Measurements from ENCODE around the gene SLC25A26. TPM values are rescaled to one million over a fixed set of nuclear protein-coding genes. Genes with fewer than 3 reads are reported as not detected.

The SLC25A26 gene
- total and polyA plus RNA-seq, 4 donors = 19.8 to 23.4 (median 22.5) TPM

GRCh38 chr3:66260431-66260830 is 39.6 kb downstream of the SLC25A26 start:
- DNase-seq (ENCODE audit: low read depth in 4 of 6, low spot score in 6 of 6) = no peak
- Histone ChIP-seq H3K4me3 (ENCODE audit: low read depth, low read length) (no peak overlapping the region), H3K9me3 (ENCODE audit: control insufficient read depth, insufficient read depth, low read length) (no peaks in the 10 kb centered on the region), H3K36me3 (ENCODE audit: control insufficient read depth, insufficient read depth, low read length) (peaks cover 7% of the 10 kb centered on the region), H3K27ac (ENCODE audit: low read depth, low read length) (no peak overlapping the region), H3K4me1 (ENCODE audit: control insufficient read depth, insufficient read depth, low read length) (no peaks in the 10 kb centered on the region), H3K27me3 (ENCODE audit: control insufficient read depth, insufficient read depth, low read length) (no peaks in the 10 kb centered on the region)
- WGBS (ENCODE audit: insufficient coverage) = 80% methylated on average over 1 of the region's 4 CpGs

GRCh38 chr3:66261355-66261754 is 40.6 kb downstream of the SLC25A26 start:
- Histone ChIP-seq H3K27me3 (ENCODE audit: control insufficient read depth, insufficient read depth, low read length) (no peaks in the 10 kb centered on the region), H3K4me1 (ENCODE audit: control insufficient read depth, insufficient read depth, low read length) (no peaks in the 10 kb centered on the region), H3K36me3 (ENCODE audit: control insufficient read depth, insufficient read depth, low read length) (peaks cover 7% of the 10 kb centered on the region), H3K9me3 (ENCODE audit: control insufficient read depth, insufficient read depth, low read length) (no peaks in the 10 kb centered on the region), H3K4me3 (ENCODE audit: low read depth, low read length) (no peak overlapping the region), H3K27ac (ENCODE audit: low read depth, low read length) (no peak overlapping the region)
- WGBS (ENCODE audit: insufficient coverage) = 90% methylated on average over 3 of the region's 4 CpGs
- DNase-seq (ENCODE audit: low read depth in 4 of 6, low spot score in 6 of 6) = no peak

- no peak overlapping the region for H3K27ac ChIP-seq (ENCODE audit: low read depth, low read length)
These were observed 44.8 kb downstream of the SLC25A26 start for GRCh38 chr3:66265649-66266048.

GRCh38 chr3:66266551-66266950 is 45.8 kb downstream of the SLC25A26 start:
- Histone ChIP-seq H3K27me3 (ENCODE audit: control insufficient read depth, insufficient read depth, low read length) (no peaks in the 10 kb centered on the region), H3K27ac (ENCODE audit: low read depth, low read length) (no peak overlapping the region), H3K36me3 (ENCODE audit: control insufficient read depth, insufficient read depth, low read length) (peaks cover 7% of the 10 kb centered on the region), H3K9me3 (ENCODE audit: control insufficient read depth, insufficient read depth, low read length) (no peaks in the 10 kb centered on the region), H3K4me3 (ENCODE audit: low read depth, low read length) (no peak overlapping the region), H3K4me1 (ENCODE audit: control insufficient read depth, insufficient read depth, low read length) (no peaks in the 10 kb centered on the region)
- DNase-seq (ENCODE audit: low read depth in 4 of 6, low spot score in 6 of 6) = no peak

More at GRCh38 chr3:66265649-66266048, 44.8 kb downstream of the SLC25A26 start:
- Histone ChIP-seq H3K4me3 (ENCODE audit: low read depth, low read length) (no peak overlapping the region), H3K4me1 (ENCODE audit: control insufficient read depth, insufficient read depth, low read length) (no peaks in the 10 kb centered on the region), H3K27me3 (ENCODE audit: control insufficient read depth, insufficient read depth, low read length) (no peaks in the 10 kb centered on the region), H3K36me3 (ENCODE audit: control insufficient read depth, insufficient read depth, low read length) (peaks cover 7% of the 10 kb centered on the region), H3K9me3 (ENCODE audit: control insufficient read depth, insufficient read depth, low read length) (no peaks in the 10 kb centered on the region)
- WGBS (ENCODE audit: insufficient coverage) = no CpG with 5 or more reads among the region's 2 CpGs
- no peak for DNase-seq (ENCODE audit: low read depth in 4 of 6, low spot score in 6 of 6)

GRCh38 chr3:66267031-66267430 is 46.2 kb downstream of the SLC25A26 start:
- no peak overlapping the region for H3K27ac ChIP-seq (ENCODE audit: low read depth, low read length)
- 86% methylated on average over 4 of the region's 4 CpGs for WGBS (ENCODE audit: insufficient coverage)
- H3K27me3 ChIP-seq (ENCODE audit: control insufficient read depth, insufficient read depth, low read length) = no peaks in the 10 kb centered on the region
- H3K9me3 ChIP-seq (ENCODE audit: control insufficient read depth, insufficient read depth, low read length) = no peaks in the 10 kb centered on the region
- no peaks in the 10 kb centered on the region for H3K4me1 ChIP-seq (ENCODE audit: control insufficient read depth, insufficient read depth, low read length)
- H3K36me3 ChIP-seq (ENCODE audit: control insufficient read depth, insufficient read depth, low read length) = peaks cover 7% of the 10 kb centered on the region
- DNase-seq (ENCODE audit: low read depth in 4 of 6, low spot score in 6 of 6) = no peak
- no peak overlapping the region for H3K4me3 ChIP-seq (ENCODE audit: low read depth, low read length)

GRCh38 chr3:66267906-66268305 is 47.1 kb downstream of the SLC25A26 start:
- Histone ChIP-seq H3K9me3 (ENCODE audit: control insufficient read depth, insufficient read depth, low read length) (no peaks in the 10 kb centered on the region), H3K4me1 (ENCODE audit: control insufficient read depth, insufficient read depth, low read length) (no peaks in the 10 kb centered on the region), H3K4me3 (ENCODE audit: low read depth, low read length) (no peak overlapping the region), H3K36me3 (ENCODE audit: control insufficient read depth, insufficient read depth, low read length) (peaks cover 7% of the 10 kb centered on the region), H3K27ac (ENCODE audit: low read depth, low read length) (no peak overlapping the region), H3K27me3 (ENCODE audit: control insufficient read depth, insufficient read depth, low read length) (no peaks in the 10 kb centered on the region)
- WGBS (ENCODE audit: insufficient coverage) = 100% methylated on average over 3 of the region's 5 CpGs
- no peak for DNase-seq (ENCODE audit: low read depth in 4 of 6, low spot score in 6 of 6)

- no peak overlapping the region for H3K27ac ChIP-seq (ENCODE audit: low read depth, low read length)
- DNase-seq (ENCODE audit: low read depth in 4 of 6, low spot score in 6 of 6) = no peak
- H3K27me3 ChIP-seq (ENCODE audit: control insufficient read depth, insufficient read depth, low read length) = no peaks in the 10 kb centered on the region
- WGBS (ENCODE audit: insufficient coverage) = 93% methylated on average over 2 of the region's 4 CpGs
- H3K4me1 ChIP-seq (ENCODE audit: control insufficient read depth, insufficient read depth, low read length) = no peaks in the 10 kb centered on the region
- peaks cover 4% of the 10 kb centered on the region for H3K36me3 ChIP-seq (ENCODE audit: control insufficient read depth, insufficient read depth, low read length)
- H3K9me3 ChIP-seq (ENCODE audit: control insufficient read depth, insufficient read depth, low read length) = no peaks in the 10 kb centered on the region
- no peak overlapping the region for H3K4me3 ChIP-seq (ENCODE audit: low read depth, low read length)
These were observed 48.1 kb downstream of the SLC25A26 start for GRCh38 chr3:66268864-66269263.

- no peak for DNase-seq (ENCODE audit: low read depth in 4 of 6, low spot score in 6 of 6)
- no CpG with 5 or more reads among the region's 1 CpG for WGBS (ENCODE audit: insufficient coverage)
These were observed 48.6 kb downstream of the SLC25A26 start for GRCh38 chr3:66269411-66269810.

GRCh38 chr3:66270288-66270687 is 49.5 kb downstream of the SLC25A26 start:
- Histone ChIP-seq H3K4me1 (ENCODE audit: control insufficient read depth, insufficient read depth, low read length) (no peaks in the 10 kb centered on the region), H3K36me3 (ENCODE audit: control insufficient read depth, insufficient read depth, low read length) (no peaks in the 10 kb centered on the region), H3K4me3 (ENCODE audit: low read depth, low read length) (no peak overlapping the region), H3K9me3 (ENCODE audit: control insufficient read depth, insufficient read depth, low read length) (no peaks in the 10 kb centered on the region), H3K27ac (ENCODE audit: low read depth, low read length) (no peak overlapping the region), H3K27me3 (ENCODE audit: control insufficient read depth, insufficient read depth, low read length) (no peaks in the 10 kb centered on the region)
- WGBS (ENCODE audit: insufficient coverage) = no CpG with 5 or more reads among the region's 1 CpG
- no peak for DNase-seq (ENCODE audit: low read depth in 4 of 6, low spot score in 6 of 6)

More at GRCh38 chr3:66269411-66269810, 48.6 kb downstream of the SLC25A26 start:
- Histone ChIP-seq H3K4me3 (ENCODE audit: low read depth, low read length) (no peak overlapping the region), H3K27ac (ENCODE audit: low read depth, low read length) (no peak overlapping the region), H3K9me3 (ENCODE audit: control insufficient read depth, insufficient read depth, low read length) (no peaks in the 10 kb centered on the region), H3K36me3 (ENCODE audit: control insufficient read depth, insufficient read depth, low read length) (no peaks in the 10 kb centered on the region), H3K27me3 (ENCODE audit: control insufficient read depth, insufficient read depth, low read length) (no peaks in the 10 kb centered on the region), H3K4me1 (ENCODE audit: control insufficient read depth, insufficient read depth, low read length) (no peaks in the 10 kb centered on the region)

GRCh38 chr3:66270701-66271100 is 49.9 kb downstream of the SLC25A26 start:
- no peak overlapping the region for H3K4me3 ChIP-seq (ENCODE audit: low read depth, low read length)
- WGBS (ENCODE audit: insufficient coverage) = no CpG with 5 or more reads among the region's 2 CpGs
- DNase-seq (ENCODE audit: low read depth in 4 of 6, low spot score in 6 of 6) = no peak
- no peak overlapping the region for H3K27ac ChIP-seq (ENCODE audit: low read depth, low read length)
- no peaks in the 10 kb centered on the region for H3K9me3 ChIP-seq (ENCODE audit: control insufficient read depth, insufficient read depth, low read length)
- H3K4me1 ChIP-seq (ENCODE audit: control insufficient read depth, insufficient read depth, low read length) = no peaks in the 10 kb centered on the region
- no peaks in the 10 kb centered on the region for H3K36me3 ChIP-seq (ENCODE audit: control insufficient read depth, insufficient read depth, low read length)
- no peaks in the 10 kb centered on the region for H3K27me3 ChIP-seq (ENCODE audit: control insufficient read depth, insufficient read depth, low read length)
